HG02759 (cell line): ENCODE results near the gene CCDC149.

Source experiments
- ATAC-seq: cut with Tn5 transposase; IDR thresholded peaks from one replicate; pipeline ENCODE4 v1.9.1; 2021; ENCODE audit warnings: mild to moderate bottlenecking, moderate library complexity; ENCODE audit not compliant: unreplicated experiment

Gene CCDC149

DNA sequence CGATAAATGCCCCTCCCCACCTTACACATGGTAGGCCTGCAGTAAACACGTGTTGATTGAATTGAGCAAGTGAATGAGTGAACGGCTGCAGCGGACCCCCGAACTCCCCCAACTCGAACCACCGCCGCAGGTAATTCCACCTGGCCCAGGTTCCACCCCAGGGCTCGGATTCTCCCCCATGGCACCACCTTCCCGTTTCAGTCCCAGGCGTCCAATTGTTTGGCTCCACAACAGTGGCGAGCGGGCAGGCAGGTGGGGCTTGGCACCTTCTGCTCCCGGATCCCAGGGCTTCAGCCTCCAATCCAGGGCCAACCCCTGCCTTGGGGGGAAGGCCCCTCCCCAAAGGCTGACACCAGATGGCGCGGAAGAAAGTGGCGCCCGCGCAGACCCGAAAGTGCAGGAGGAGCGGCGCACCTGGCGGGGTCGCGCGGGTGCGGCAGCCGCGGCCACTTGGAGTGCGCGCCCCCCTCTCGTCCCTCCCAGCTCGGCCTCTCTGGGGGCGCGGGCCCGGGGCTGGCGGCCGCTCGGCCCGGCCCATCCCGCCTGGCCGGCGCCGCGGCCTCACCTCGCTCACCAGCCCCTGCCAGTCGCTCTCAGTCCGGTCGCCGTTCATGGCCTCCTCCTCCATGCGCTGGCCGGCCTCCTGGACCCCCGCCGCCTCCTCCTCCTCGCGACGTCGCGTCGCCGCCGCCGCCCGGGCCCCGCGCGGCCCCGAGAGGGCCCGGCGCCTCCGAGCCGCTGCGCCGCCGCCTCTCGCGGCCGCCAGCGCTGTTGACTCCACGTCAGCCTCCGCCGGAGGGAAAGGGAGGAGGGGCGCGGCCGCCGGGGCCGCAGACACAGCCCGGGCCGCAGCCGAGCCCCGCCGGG, at the start of gene CCDC149:
Gene CCDC149, minus strand, starts transcription at position 791 of the 867 bp plus-strand sequence. Its CDS starts 178 bp downstream, at position 613.
- ATAC-seq = no peak

- ATAC-seq = no peak
These were observed 45.0 kb upstream of the CCDC149 start for GRCh38 chr4:24957886-24958285.

GRCh38 chr4:24956763-24957162, 43.9 kb upstream of the CCDC149 start:
- no peak for ATAC-seq

DNA sequence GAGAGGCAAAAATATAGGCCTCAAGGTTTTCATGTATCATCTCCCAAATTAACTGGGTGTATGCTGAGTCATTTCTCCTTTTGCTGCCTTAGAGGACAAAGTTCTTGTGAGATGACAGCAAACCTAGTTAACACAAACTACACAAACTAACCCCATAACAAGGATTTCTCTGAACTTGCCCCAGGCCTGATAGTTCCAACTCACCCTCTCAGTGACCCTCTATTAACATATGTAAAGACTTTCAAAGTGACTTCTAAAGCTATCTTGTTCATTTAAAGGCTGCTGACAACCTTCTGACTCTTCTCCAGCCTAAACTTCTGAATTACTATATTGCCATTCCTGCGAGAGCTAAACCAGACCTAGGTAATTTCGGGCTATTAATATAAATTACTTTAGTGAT, 43.2 kb upstream of the CCDC149 start:
- ATAC-seq = no peak

GRCh38 chr4:24952667-24953066, 39.8 kb upstream of the CCDC149 start:
- no peak for ATAC-seq

GRCh38 chr4:24949970-24950369, 37.1 kb upstream of the CCDC149 start:
- no peak for ATAC-seq

DNA sequence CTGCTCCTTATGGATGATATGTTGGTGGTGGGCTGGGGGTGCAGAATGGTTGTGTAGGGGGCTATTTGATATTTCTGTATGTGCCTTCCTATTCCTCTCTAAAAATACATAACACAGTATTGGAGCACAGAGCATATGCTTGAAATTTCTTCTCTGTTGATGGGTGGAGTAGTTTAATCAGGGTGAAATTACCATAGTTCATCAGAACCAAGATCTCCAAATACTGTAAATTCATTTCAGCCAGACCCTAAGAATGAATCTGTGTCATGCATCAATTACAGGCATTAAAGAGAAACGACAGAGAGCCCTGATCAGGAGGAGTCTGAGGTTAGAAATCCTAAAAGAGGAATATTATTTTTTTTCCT, 25.1 kb upstream of the CCDC149 start:
- ATAC-seq = no peak

- ATAC-seq = no peak
These were observed 24.5 kb upstream of the CCDC149 start for GRCh38 chr4:24937176-24937916.

- ATAC-seq = no peak
These were observed 23.0 kb upstream of the CCDC149 start for GRCh38 chr4:24935856-24936255.

DNA sequence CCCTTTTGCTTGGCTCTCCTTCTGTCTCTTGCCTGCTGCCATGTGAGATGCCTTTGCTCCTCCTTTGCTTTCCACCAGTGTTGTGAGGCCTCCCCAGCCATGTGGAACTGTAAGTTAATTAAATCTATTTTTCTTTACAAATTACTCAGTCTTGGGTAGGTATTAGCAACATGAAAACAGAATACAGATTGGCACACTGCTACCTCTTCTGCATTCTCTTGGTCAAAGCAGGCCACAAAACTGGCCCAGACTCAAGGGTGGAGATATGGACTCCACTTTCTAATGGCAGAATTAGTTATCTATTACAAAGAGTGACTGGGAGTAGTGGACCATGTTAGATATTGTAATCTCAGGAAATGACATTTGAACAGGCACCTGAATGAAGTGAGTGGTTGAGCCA, 21.5 kb upstream of the CCDC149 start:
- no peak for ATAC-seq

- ATAC-seq = no peak
These were observed 20.9 kb upstream of the CCDC149 start for GRCh38 chr4:24933684-24934275.

DNA sequence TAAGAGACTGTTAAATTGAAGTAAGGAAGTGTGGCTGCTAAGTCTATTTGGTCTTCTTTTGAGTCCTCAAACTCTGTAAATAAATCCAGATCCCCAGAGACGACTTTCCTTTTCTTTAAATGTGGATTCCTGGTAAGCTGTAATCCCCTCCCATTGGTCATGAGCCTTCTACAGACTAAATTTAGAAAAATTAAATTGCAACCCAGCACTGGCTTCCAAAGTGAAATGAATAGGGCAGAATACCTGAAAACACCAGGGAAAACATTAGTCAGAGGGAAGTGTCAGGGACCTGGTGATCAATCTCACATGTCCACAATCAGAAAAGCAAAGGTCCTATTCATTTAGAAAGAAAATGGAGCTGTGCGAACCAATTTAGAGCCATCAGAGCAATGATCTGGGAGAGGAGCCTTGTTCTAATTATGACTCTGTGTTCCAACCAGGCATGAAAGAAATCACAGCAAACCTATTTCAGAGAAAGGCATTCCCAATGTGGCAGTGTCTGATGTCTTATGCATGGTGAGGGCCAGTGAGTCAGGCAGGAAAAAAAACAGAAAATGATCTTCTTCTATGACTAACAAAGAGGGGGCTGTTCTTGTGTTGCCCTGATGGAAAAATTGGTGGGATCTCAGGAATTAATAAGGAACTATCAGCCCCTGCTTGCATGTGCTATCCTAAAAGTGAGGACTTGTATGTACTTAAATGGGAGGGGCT, 19.8 kb upstream of the CCDC149 start:
- no peak for ATAC-seq

DNA sequence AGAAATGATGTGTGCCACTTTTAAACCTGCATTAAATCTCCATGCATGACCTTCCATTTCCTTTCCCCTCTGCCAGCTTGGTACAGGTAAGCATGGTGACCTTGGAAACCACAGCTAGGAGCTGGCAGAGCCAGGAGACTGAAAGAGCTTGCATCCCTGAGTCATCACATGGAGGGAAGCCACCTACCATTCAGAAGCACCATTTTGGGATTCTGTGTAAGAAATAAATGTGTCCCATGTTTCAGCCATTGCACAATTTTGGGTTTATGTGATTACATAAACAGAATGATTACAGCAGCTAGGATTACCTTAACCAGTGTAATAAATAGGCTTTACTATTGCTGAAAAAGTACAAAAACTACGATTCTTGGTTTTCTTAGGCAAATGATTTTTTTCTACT, 17.3 kb upstream of the CCDC149 start:
- no peak for ATAC-seq

- no peak for ATAC-seq
These were observed 15.9 kb upstream of the CCDC149 start for GRCh38 chr4:24928708-24929107.

- ATAC-seq = no peak
These were observed 14.2 kb upstream of the CCDC149 start for GRCh38 chr4:24927049-24927448.

GRCh38 chr4:24924309-24924781, 11.5 kb upstream of the CCDC149 start:
- ATAC-seq = no peak

DNA sequence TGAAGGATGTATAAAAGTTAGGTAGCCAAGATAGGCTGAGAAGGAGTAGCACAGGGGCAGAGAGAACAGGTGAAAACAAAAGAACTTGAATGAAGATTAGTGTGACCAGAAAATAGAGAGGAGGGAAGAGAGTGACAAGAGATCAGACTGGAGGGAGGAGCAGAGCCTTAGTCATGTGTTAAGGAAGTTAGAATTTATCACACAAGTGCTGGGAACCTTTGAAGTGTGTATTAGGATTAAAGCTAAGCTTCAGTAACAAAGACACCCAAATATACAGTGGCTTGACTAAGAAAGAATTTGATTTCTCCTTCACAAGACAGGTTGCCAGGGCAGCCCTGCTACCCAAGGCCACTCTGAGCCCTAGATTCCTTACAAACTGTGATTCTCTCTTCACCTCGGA, 10.7 kb upstream of the CCDC149 start:
- no peak for ATAC-seq

DNA sequence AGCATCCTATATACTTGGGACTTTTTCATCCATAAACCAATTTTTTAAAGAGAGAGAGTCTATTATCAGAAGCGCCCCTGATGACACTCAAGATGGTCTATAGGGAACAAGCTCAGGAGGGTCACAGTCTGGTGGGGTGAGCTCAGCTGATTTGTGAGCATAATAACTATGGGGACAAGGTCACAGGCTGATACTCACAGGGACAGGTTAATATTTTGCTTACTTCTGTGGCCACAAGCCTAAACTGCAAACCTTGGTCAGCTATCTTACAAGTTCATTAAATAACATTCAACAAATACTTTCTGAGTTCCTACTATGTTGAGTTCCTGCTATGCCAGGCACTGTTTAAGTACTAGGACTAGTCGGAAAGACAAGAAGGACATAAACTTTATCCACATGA, 10.2 kb upstream of the CCDC149 start:
- ATAC-seq = no peak

DNA sequence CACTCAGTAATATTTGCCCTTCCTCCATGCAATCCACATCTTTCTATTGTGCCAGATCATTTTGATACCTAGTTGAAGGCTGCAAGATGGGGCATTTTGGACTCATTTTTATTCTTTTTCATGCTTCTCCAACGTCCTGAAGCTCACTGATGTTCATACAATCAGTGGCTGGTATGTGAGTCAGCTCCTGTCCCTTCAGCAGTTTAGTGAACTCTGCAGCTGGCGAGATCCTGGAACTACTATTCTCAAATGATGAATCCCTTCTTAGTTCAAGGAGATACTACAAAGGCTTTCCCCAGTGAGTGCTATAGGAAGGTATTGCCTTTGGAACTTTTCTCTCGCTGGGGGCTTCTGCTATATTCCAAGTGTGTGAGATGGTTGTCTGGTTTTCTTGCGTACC, 9.6 kb upstream of the CCDC149 start:
- no peak for ATAC-seq

DNA sequence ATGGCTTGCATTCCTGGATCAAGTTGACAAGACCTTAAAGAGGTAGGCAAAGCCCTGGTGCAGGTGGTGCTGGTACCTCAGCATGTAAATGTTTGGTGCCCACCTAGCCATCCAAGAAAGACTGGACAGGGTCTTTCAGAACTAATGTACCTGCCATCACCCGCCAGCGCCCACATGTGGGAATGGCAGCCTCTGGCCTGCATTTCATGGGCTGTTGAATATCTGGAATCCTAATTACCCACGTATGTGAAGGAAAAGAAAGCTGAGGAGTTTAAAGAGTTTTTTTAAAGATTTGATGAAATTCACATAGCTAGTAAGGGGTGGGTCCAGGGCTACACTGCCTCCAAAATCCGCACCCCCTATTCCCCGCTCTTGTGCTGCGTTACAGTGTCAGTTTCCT, 8.6 kb upstream of the CCDC149 start:
- ATAC-seq = no peak

- ATAC-seq = no peak
These were observed 7.2 kb upstream of the CCDC149 start for GRCh38 chr4:24920008-24920407.
